ENCODE data around the gene RHOH.

DNA sequence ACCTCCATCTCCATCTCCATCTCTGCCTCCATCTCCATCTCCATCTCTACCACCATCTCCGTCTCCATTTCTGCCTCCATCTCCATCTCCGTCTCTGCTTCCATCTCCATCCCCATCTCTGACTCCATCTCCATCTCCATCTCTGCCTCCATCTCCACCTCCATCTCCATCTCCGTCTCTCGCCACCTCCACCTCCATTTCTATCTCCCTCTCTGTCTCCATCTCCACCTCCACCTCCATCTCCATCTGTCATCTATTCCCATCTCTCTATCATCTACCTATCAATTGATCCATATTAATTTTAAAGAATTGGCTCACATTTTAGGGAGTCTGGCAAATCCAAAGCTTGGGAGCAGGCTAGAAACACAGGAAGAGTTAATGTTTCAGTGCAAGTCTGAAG is 98.7 kb downstream of the RHOH start:
- TF ChIP-seq CTCF (conservative IDR thresholded peaks at IDR 0.05) (no peak), EZH2 (IDR thresholded peaks at IDR 0.05; ENCODE audit: low read depth) (no peak)

Measured in PC-9 (cell line).